ENCODE data around the gene ARF3. TPM values are rescaled to one million over a fixed set of nuclear protein-coding genes. Genes with fewer than 3 reads are reported as not detected.

Gene ARF3
- total RNA-seq, 1 experiment from 2014 or later = 256 TPM

DNA sequence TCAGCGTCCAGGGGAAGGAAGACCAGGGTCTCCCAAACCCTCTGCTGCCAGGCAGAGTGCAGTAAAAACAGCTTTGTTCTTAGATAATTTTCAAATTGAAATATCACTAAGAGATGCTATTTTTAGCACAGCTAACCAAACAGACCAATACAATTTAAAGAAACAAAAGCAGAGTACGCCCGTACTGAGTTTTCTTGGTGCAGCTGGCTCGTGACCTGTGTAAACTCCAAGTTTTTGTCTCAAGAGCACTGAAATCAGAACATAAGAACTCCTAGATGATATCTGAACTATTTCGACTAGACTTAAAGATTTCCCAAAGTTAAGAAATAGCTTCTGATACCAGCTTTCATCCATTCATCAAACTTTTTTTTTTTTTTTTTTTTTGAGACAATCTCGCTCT, 10.3 kb downstream of the ARF3 start (continued):
- TF ChIP-seq, protein P1, sequence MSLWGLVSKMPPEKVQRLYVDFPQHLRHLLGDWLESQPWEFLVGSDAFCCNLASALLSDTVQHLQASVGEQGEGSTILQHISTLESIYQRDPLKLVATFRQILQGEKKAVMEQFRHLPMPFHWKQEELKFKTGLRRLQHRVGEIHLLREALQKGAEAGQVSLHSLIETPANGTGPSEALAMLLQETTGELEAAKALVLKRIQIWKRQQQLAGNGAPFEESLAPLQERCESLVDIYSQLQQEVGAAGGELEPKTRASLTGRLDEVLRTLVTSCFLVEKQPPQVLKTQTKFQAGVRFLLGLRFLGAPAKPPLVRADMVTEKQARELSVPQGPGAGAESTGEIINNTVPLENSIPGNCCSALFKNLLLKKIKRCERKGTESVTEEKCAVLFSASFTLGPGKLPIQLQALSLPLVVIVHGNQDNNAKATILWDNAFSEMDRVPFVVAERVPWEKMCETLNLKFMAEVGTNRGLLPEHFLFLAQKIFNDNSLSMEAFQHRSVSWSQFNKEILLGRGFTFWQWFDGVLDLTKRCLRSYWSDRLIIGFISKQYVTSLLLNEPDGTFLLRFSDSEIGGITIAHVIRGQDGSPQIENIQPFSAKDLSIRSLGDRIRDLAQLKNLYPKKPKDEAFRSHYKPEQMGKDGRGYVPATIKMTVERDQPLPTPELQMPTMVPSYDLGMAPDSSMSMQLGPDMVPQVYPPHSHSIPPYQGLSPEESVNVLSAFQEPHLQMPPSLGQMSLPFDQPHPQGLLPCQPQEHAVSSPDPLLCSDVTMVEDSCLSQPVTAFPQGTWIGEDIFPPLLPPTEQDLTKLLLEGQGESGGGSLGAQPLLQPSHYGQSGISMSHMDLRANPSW (CRISPR knock-in tag; conservative IDR thresholded peaks at IDR 0.05; ENCODE audit: low read depth) = no peak
- TF ChIP-seq GRHL2 (CRISPR knock-in tag; IDR thresholded peaks at IDR 0.05; ENCODE audit: insufficient replicate concordance, severe bottlenecking) (no peak), ESRRA (CRISPR knock-in tag; IDR thresholded peaks at IDR 0.05; ENCODE audit: borderline replicate concordance) (no peak)
- TF ChIP-seq, protein P2, sequence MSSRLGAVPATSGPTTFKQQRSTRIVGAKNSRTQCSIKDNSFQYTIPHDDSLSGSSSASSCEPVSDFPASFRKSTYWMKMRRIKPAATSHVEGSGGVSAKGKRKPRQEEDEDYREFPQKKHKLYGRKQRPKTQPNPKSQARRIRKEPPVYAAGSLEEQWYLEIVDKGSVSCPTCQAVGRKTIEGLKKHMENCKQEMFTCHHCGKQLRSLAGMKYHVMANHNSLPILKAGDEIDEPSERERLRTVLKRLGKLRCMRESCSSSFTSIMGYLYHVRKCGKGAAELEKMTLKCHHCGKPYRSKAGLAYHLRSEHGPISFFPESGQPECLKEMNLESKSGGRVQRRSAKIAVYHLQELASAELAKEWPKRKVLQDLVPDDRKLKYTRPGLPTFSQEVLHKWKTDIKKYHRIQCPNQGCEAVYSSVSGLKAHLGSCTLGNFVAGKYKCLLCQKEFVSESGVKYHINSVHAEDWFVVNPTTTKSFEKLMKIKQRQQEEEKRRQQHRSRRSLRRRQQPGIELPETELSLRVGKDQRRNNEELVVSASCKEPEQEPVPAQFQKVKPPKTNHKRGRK (CRISPR knock-in tag; IDR thresholded peaks at IDR 0.05; ENCODE audit: borderline replicate concordance) = no peak
- TF ChIP-seq, protein P3, sequence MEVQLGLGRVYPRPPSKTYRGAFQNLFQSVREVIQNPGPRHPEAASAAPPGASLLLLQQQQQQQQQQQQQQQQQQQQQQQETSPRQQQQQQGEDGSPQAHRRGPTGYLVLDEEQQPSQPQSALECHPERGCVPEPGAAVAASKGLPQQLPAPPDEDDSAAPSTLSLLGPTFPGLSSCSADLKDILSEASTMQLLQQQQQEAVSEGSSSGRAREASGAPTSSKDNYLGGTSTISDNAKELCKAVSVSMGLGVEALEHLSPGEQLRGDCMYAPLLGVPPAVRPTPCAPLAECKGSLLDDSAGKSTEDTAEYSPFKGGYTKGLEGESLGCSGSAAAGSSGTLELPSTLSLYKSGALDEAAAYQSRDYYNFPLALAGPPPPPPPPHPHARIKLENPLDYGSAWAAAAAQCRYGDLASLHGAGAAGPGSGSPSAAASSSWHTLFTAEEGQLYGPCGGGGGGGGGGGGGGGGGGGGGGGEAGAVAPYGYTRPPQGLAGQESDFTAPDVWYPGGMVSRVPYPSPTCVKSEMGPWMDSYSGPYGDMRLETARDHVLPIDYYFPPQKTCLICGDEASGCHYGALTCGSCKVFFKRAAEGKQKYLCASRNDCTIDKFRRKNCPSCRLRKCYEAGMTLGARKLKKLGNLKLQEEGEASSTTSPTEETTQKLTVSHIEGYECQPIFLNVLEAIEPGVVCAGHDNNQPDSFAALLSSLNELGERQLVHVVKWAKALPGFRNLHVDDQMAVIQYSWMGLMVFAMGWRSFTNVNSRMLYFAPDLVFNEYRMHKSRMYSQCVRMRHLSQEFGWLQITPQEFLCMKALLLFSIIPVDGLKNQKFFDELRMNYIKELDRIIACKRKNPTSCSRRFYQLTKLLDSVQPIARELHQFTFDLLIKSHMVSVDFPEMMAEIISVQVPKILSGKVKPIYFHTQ (CRISPR knock-in tag; IDR thresholded peaks at IDR 0.05) = no peak
- TF ChIP-seq, protein P4, sequence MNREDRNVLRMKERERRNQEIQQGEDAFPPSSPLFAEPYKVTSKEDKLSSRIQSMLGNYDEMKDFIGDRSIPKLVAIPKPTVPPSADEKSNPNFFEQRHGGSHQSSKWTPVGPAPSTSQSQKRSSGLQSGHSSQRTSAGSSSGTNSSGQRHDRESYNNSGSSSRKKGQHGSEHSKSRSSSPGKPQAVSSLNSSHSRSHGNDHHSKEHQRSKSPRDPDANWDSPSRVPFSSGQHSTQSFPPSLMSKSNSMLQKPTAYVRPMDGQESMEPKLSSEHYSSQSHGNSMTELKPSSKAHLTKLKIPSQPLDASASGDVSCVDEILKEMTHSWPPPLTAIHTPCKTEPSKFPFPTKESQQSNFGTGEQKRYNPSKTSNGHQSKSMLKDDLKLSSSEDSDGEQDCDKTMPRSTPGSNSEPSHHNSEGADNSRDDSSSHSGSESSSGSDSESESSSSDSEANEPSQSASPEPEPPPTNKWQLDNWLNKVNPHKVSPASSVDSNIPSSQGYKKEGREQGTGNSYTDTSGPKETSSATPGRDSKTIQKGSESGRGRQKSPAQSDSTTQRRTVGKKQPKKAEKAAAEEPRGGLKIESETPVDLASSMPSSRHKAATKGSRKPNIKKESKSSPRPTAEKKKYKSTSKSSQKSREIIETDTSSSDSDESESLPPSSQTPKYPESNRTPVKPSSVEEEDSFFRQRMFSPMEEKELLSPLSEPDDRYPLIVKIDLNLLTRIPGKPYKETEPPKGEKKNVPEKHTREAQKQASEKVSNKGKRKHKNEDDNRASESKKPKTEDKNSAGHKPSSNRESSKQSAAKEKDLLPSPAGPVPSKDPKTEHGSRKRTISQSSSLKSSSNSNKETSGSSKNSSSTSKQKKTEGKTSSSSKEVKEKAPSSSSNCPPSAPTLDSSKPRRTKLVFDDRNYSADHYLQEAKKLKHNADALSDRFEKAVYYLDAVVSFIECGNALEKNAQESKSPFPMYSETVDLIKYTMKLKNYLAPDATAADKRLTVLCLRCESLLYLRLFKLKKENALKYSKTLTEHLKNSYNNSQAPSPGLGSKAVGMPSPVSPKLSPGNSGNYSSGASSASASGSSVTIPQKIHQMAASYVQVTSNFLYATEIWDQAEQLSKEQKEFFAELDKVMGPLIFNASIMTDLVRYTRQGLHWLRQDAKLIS (CRISPR knock-in tag; IDR thresholded peaks at IDR 0.05; ENCODE audit: borderline replicate concordance) = no peak
- TF ChIP-seq, protein P5, sequence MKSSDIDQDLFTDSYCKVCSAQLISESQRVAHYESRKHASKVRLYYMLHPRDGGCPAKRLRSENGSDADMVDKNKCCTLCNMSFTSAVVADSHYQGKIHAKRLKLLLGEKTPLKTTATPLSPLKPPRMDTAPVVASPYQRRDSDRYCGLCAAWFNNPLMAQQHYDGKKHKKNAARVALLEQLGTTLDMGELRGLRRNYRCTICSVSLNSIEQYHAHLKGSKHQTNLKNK (CRISPR knock-in tag; IDR thresholded peaks at IDR 0.05) = no peak

DNA sequence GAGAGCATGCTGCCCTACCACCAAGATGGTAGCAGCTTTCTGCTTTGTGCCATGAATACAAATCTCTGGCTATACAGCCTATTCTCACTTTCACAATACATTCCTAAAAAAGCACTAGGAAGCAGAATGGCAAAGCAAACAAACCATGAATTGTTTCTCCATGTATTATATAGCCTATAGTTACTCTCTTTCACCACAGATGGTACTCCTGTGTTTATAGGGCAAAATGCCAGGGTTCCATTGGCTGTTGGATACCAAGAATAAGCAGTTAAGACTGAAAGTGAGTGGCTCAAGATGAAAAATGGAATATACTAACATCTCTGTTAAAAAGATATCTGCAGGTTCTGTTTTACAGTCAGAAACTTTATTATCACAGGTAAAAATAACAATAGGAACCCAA, 11.1 kb downstream of the ARF3 start:
- DNase-seq (ENCODE audit: low spot score) (no peak), ATAC-seq (no peak)
- H3K4me3 Mint-ChIP-seq = no peak overlapping the region
- CTCF ChIA-PET = interaction anchor here (0.8 to 1.7 kb wide), 5 partner anchors 10 to 55 kb away, joined by 3 to 4 read pairs (median 4); a partner anchor contains a TSS
- peak overlapping the region; percentile 92; the same call in 1 of the 2 replicates for H3K27ac Mint-ChIP-seq
- POLR2A ChIA-PET = interaction anchor here (1.0 kb wide), 1 partner anchor 9 kb away, joined by 3 read pairs; no protein-coding TSS in a partner anchor
- H3K4me1 Mint-ChIP-seq = peaks cover 12% of the 10 kb centered on the region
- H3K9me3 Mint-ChIP-seq = no peaks in the 10 kb centered on the region
- no peaks in the 10 kb centered on the region for H3K27me3 Mint-ChIP-seq (ENCODE audit: low read depth)
- H3K36me3 Mint-ChIP-seq = peaks cover 8% of the 10 kb centered on the region
- TF ChIP-seq ZBTB21 (CRISPR knock-in tag; IDR thresholded peaks at IDR 0.05; ENCODE audit: borderline replicate concordance) (no peak), EMX1 (CRISPR knock-in tag; IDR thresholded peaks at IDR 0.05) (no peak), SMAD3 (CRISPR knock-in tag; IDR thresholded peaks at IDR 0.05; ENCODE audit: borderline replicate concordance) (no peak), IRF2 (CRISPR knock-in tag; IDR thresholded peaks at IDR 0.05; ENCODE audit: borderline replicate concordance, low read depth) (no peak), TCF7 (CRISPR knock-in tag; IDR thresholded peaks at IDR 0.05; ENCODE audit: low read depth) (no peak), ZNF423 (CRISPR knock-in tag; IDR thresholded peaks at IDR 0.05) (no peak), NR3C1 (CRISPR knock-in tag; conservative IDR thresholded peaks at IDR 0.05; ENCODE audit: low read depth) (no peak), FOXP1 (CRISPR knock-in tag; IDR thresholded peaks at IDR 0.05; ENCODE audit: borderline replicate concordance) (no peak), SMAD4 (CRISPR knock-in tag; IDR thresholded peaks at IDR 0.05) (no peak), SOX15 (CRISPR knock-in tag; IDR thresholded peaks at IDR 0.05) (no peak)
- TF ChIP-seq, protein P6, sequence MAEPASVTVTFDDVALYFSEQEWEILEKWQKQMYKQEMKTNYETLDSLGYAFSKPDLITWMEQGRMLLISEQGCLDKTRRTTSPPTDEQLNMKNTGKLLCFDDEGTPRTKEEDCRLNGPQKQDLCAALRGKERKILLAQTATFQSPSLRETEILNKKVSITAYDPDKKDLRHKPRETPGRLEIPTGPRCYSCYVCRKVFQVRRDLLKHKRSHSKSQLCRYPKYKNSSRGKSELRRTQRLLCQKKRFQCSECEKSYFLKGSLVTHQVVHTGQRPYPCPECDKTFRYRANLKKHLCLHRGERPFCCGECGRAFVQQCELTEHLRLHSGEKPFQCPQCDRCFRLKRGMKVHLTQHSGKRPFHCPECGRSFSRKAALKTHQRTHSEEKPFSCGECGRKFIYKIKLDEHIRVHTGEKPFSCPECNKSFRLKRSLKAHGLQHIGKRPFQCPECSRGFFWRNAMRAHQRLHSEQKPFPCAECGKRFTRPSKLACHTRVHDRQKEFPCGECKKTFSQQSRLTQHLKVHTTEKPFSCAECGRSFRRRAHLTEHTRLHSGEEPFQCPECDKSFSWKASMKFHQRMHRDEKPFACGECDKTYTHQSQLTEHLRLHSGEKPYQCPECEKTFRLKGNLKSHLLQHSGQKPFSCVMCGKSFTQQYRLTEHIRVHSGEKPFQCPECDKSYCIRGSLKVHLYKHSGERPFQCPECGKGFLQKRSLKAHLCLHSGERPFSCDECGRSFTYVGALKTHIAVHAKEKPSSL (CRISPR knock-in tag; conservative IDR thresholded peaks at IDR 0.05) = no peak
- TF ChIP-seq, protein P5 (CRISPR knock-in tag; IDR thresholded peaks at IDR 0.05) = no peak

All from WTC11 (cell line).